BJ (cell line): ENCODE measurements around the gene STIM2. TPM values are rescaled to one million over a fixed set of nuclear protein-coding genes. Genes with fewer than 3 reads are reported as not detected.

Source experiments
- CTCF ChIA-PET: fragments of 350-600 bp; formaldehyde crosslinking; extraction: SDS; loops from one replicate; lab custom pipeline; 2021; ENCODE audit warnings: antibody characterized with exemption, inconsistent platforms; lab: Yijun Ruan, JAX
- POLR2A ChIA-PET: fragments of 300-600 bp; sonication (Branson Sonifier 250); formaldehyde crosslinking; extraction: SDS; loops from one replicate; lab custom pipeline; 2021; ENCODE audit warnings: antibody characterized with exemption; lab: Charles Lee
- DNase-seq: peaks from one replicate; pipeline ENCODE4 v3.0.0-alpha.2; 2011; ENCODE audit warnings: low read depth
- H3K27me3 ChIP-seq: 2 replicates; pipeline ENCODE4 v1.6.0; 2011; ENCODE audit warnings: low read length; ENCODE audit not compliant: control insufficient read depth, insufficient read depth
- H3K36me3 ChIP-seq: 2 replicates; pipeline ENCODE4 v1.5.1; 2011; ENCODE audit warnings: low read length; ENCODE audit not compliant: control insufficient read depth, insufficient read depth
- H3K4me3 ChIP-seq: 2 replicates; pipeline ENCODE4 v1.5.1; 2011; ENCODE audit warnings: low read depth, mild to moderate bottlenecking, control low read depth, low read length
- polyA plus RNA-seq: library from polyadenylated mRNA; depleted of rRNA; stranded (reverse); fragments of >200 nt; gene quantifications from 2 replicates; pipeline ENCODE4 v1.2.3, GENCODE V29; 2011
- TF ChIP-seq, protein P1 (sequence below): IDR thresholded peaks from 2 replicates; pipeline ENCODE4 v1.5.1; 2011; ENCODE audit warnings: low read depth, mild to moderate bottlenecking, control low read depth, inconsistent platforms, low read length, moderate library complexity; ENCODE audit not compliant: insufficient read depth

The STIM2 gene
- polyA plus RNA-seq, 1 experiment, result 17.8 TPM

DNA sequence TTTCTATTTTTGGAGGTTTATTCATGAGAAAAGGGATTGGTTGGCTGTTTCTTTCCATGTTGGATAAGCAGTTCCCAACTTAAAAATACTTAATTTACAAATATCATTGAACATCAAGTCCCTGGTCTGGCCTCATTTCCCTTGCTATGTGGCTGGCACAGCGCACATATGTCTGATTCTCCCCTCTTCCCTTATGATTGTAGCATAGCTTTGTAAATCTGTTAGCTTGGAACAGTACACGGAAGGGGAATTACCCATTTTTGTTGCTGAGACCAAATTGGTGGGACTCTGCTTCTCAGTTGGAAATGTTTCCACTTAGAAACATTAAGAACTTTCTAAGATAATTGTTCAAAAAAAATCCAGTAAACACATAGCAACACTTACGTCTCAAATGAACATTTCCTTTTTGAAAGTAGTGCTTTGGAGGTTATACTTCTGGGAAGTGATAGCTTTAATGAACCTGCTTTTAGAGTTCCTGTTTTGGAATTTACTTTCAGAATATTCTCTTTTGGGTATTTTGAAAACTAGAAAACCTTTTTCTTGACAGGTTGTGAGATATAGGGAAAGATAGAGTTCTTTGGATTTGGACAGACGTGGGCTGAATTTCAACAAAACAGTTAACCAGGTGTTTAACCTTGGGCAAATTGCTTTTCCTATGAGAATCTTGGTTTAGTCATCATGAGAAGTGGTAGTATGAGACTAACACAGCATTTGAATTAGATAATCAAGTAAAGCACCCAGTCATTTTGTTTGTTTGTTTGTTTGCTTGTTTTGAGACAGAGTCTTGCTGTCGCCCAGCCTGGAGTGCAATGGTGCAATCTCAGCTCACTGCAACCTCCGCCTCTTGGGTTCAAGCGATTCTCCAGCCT lies 47.3 kb downstream of the STIM2 start:
- ChIA-PET CTCF (interaction anchor here (0.6 to 1.1 kb wide), 3 partner anchors 14 to 585 kb away, joined by 3 read pairs; no protein-coding TSS in a partner anchor), POLR2A (no interaction called here)
- Histone ChIP-seq H3K27me3 (no peaks in the 10 kb centered on the region), H3K36me3 (no peaks in the 10 kb centered on the region), H3K4me3 (no peak overlapping the region)
- TF ChIP-seq, protein P1, sequence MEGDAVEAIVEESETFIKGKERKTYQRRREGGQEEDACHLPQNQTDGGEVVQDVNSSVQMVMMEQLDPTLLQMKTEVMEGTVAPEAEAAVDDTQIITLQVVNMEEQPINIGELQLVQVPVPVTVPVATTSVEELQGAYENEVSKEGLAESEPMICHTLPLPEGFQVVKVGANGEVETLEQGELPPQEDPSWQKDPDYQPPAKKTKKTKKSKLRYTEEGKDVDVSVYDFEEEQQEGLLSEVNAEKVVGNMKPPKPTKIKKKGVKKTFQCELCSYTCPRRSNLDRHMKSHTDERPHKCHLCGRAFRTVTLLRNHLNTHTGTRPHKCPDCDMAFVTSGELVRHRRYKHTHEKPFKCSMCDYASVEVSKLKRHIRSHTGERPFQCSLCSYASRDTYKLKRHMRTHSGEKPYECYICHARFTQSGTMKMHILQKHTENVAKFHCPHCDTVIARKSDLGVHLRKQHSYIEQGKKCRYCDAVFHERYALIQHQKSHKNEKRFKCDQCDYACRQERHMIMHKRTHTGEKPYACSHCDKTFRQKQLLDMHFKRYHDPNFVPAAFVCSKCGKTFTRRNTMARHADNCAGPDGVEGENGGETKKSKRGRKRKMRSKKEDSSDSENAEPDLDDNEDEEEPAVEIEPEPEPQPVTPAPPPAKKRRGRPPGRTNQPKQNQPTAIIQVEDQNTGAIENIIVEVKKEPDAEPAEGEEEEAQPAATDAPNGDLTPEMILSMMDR, result no peak
- no peak for DNase-seq

DNA sequence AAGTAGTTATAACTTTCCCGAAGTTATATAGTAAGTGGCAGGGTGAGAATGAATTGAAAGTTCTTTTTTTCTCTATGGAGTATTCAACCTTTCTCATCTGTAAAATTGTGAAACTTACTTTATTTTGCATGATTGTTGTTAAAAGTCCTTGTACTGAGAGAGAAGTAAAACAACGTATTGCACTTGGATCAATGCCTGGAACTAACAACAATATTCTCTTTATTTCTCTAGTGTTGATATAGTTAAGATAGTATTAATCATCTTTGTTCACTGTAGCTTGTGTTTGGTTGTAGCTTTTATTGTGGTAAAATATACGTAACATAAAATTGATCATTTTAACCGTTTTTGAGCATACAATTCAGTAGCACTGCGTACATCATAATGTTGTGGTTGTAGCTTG lies 48.7 kb downstream of the STIM2 start:
- POLR2A ChIA-PET, result no interaction called here
- DNase-seq, result no peak

GRCh38 chr4:26911254-26911653 lies 50.6 kb downstream of the STIM2 start:
- no peak for DNase-seq
- ChIA-PET CTCF (no interaction called here), POLR2A (no interaction called here)
- Histone ChIP-seq H3K27me3 (no peaks in the 10 kb centered on the region), H3K4me3 (no peak overlapping the region), H3K36me3 (no peaks in the 10 kb centered on the region)
- TF ChIP-seq, protein P1, result no peak

More for the DNA sequence above, 48.7 kb downstream of the STIM2 start:
- H3K4me3 ChIP-seq, result no peak overlapping the region
- TF ChIP-seq, protein P1, result no peak
- no peaks in the 10 kb centered on the region for H3K27me3 ChIP-seq
- CTCF ChIA-PET, result interaction anchor here (0.6 kb wide), 1 partner anchor 49 kb away, joined by 3 read pairs; the partner anchor contains the start of gene STIM2
- H3K36me3 ChIP-seq, result no peaks in the 10 kb centered on the region

DNA sequence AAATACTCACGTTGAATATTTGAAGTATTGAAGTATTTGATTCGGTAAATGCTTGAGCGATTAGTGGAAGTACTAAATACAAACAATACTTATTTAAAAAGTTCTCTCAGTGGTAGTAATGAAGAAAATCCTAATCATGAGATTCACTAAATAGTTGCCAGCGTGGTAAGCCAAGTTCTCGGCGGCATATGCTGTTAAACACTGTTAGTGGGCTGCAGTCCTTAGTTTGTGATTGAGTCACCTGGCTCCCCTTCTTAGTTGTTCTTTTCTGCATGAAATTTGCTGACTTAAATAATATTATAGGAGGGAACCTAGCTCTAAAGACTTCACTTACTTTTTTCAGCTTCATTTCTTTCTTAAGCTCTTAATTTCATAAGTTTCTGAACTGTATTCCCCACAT lies 51.4 kb downstream of the STIM2 start:
- no peak overlapping the region for H3K4me3 ChIP-seq
- ChIA-PET CTCF (interaction anchor here (0.6 to 0.8 kb wide), 2 partner anchors 10 to 19 kb away, joined by 3 read pairs; no protein-coding TSS in a partner anchor), POLR2A (no interaction called here)
- DNase-seq, result no peak
- no peaks in the 10 kb centered on the region for H3K36me3 ChIP-seq
- TF ChIP-seq, protein P1, result no peak
- H3K27me3 ChIP-seq, result no peaks in the 10 kb centered on the region

DNA sequence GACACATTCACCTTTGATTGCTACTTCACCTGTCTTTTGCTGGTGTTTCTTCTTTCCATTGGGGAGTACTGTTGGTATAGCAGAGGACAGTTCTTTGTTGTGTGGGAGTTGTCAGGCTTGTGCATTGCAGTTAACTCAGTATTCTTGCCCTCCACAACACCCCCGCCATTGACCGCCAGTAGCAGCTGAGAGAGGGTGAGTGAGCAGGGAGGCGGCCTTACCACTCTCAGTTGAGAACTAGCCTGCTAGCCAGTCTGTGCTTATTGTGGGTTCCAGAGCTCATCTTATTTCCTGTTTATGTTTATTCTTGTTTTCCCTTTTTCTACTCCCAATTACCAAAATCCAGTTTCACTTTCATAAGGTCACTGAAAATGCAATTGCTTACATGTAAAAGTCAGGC lies 52.2 kb downstream of the STIM2 start:
- ChIA-PET POLR2A (no interaction called here), CTCF (no interaction called here)

More for the DNA sequence above, 52.2 kb downstream of the STIM2 start:
- Histone ChIP-seq H3K27me3 (no peaks in the 10 kb centered on the region), H3K4me3 (no peak overlapping the region), H3K36me3 (no peaks in the 10 kb centered on the region)
- DNase-seq, result no peak
- TF ChIP-seq, protein P1, result no peak
